GM12892 (cell line): ENCODE data around the gene ING4.

Experiments
- POLR2A ChIP-seq: IDR thresholded peaks from 2 replicates; pipeline ENCODE4 v1.6.1; 2011; ENCODE audit warnings: low read depth, low read length, control low read depth
- POLR2AphosphoS5 ChIP-seq: IDR thresholded peaks from 2 replicates; pipeline ENCODE4 v1.6.1; 2011; ENCODE audit warnings: low read depth, low read length, control low read depth
- TAF1 ChIP-seq: IDR thresholded peaks from 2 replicates; pipeline ENCODE4 v1.6.1; 2011; ENCODE audit warnings: low read depth, mild to moderate bottlenecking, control low read depth, low read length, borderline replicate concordance

GRCh38 chr12:6703631-6704030 is 40.7 kb upstream of the ING4 start:
- no peak for TF ChIP-seq POLR2AphosphoS5
- no peak for TF ChIP-seq POLR2A
- TF ChIP-seq TAF1, result no peak
